Suppressor macrophage treated with lipopolysaccharide for 4 hours (primary cell): ENCODE results near the gene FAM76A.
"Not testable (repeated sequence)": the region's sequence is repeated elsewhere in the genome, so short reads cannot be mapped to it uniquely, and the experiment has no call there.

Source experiments
- DNase-seq: peaks from one replicate; pipeline ENCODE4 v3.0.0-alpha.2; 2020

The FAM76A gene

GRCh38 chr1:27725374-27726172 is at the start of gene FAM76A:
Gene FAM76A, plus strand, starts transcription at chr1:27725961. Its CDS starts 120 bp downstream, at chr1:27726081.
- peak; percentile 100 for DNase-seq

DNA sequence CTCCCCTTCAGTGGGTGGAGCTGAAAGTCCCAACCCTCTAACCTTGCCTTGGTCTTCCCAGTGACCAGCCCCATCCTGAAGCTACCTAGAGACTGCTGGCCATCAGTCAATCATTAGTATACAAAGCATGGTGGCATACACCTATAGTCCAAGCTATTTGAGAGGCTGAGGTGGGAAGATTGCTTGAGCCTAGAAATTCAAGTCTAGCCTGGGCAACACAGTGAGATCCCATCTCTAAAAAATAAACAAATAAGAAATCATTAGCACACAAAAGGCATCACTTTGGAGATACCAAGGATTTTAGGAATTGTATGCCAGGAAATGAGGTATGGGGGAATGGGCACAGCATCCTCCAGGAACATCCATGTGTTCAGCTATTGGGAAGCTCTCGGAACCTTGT is 49.4 kb upstream of the FAM76A start:
- no peak for DNase-seq

DNA sequence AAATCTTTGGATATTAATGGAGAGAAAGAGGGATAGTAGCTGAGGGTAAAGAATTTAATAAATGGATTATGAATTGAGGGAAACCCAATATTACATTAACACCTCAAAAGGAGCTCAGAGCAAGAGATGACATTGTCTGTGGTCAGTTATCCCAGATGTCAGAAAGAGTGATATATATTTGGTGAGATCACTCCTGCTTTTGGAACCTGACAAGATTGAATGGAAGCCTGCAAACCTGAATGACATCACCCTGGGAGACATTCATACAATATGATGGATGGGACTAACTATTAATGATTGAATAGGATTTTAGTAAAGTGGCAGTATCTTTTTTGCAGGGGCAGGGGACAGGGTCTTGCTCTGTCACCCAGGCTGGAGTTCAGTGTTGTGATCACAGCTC is 47.0 kb upstream of the FAM76A start:
- no peak for DNase-seq

- DNase-seq: not testable (repeated sequence)
These were observed 45.5 kb upstream of the FAM76A start for GRCh38 chr1:27680225-27680791.

DNA sequence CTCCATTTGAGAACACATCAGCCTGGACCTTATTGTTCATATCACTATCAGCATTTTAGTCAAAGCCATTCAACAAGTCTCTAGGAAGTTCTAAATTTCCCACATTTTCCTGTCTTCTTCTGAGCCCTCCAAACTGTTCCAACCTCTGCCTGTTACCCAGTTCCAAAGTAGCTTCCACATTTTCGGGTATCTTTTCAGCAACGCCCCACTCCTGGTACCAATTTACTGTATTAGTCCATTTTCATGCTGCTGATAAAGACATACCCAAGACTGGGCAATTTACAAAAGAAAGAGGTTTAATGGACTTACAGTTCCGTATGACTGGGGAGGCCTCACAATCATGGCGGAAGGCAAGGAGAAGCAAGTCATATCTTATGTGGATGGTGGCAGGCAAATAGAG is 44.2 kb upstream of the FAM76A start:
- DNase-seq: not testable (repeated sequence)

DNA sequence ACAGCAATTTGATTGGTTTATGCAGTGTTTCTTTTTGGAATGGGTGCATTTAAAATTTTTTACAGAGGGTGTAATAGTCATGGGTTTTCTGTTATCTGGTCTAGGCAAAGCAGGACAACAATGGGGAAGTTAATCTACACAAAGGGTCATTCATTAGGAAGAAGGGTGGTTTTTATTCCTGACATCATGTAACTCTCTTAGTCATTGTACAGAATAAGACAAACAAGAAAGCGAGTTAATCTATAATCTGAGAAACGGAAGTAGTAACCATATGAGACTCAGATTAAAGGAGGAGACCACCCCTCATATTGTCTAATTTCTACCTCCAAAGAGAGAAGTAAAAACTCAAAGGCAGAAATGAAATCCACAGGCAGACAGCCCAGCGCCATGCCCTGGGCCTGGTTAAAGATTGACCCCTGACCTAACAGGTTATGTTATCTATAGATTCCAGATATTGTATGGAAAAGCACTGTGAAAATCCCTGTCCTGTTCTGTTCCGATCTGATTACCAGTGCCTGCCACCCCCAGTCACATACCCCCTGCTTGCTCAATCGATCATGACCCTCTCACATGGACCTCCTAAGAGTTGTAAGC is 43.3 kb upstream of the FAM76A start:
- DNase-seq: no peak

GRCh38 chr1:27684176-27684575 is 41.6 kb upstream of the FAM76A start:
- DNase-seq: no peak

DNA sequence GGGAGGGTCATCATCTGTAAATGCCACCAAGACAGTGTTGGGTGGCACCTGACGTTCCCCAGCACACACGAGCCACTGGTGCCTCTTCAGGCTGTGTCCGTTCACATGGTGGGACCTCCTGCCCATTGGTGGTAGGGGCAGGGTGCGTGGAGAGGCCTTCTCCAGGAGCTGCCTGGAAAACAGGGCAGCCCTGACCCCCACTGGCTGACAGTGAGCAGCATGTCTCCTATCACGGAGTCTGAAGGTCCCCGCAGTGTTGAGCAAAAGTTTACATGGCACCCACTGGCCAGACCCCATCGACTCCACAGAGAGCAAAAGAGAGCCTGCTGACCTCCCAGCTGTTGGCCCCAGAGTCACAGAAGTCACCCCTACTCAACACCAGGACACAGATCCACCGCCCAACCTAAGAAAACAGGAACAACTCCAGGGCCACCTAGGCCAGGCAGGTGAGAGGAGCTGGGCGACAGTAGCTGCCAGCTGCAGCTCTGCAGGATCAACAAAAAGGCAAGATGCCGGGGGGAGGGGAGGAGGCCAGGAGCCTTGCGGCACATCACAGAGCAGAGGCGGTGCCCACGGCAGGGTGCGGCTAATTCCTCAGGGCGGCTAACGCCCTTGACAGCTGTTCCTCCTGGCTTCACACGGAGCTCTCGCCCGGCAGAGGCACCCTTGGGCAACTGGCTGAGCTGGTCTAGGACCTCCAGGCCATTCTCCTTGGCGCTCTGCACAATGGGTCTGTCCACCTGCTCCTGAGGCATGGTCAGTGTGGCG is 39.4 kb upstream of the FAM76A start:
- DNase-seq: no peak

DNA sequence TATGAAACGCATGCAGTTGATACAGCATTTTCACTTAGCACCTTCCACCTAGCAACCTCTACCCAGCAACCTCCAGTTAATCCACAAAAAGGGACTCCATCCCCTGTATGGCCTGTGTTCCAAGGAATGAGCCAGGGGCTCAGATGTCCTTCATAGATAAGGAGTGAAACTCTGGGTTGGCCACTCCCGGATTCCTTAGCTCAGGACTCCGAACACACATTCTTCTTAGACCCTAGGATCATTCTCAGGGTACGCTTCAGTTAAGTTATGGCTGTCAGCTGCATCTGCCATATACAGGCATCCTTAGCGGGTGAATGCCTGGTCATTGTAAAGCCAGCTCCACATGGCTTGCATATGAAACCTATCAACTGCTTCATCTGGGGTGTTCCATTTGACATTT is 37.9 kb upstream of the FAM76A start:
- no peak for DNase-seq

DNA sequence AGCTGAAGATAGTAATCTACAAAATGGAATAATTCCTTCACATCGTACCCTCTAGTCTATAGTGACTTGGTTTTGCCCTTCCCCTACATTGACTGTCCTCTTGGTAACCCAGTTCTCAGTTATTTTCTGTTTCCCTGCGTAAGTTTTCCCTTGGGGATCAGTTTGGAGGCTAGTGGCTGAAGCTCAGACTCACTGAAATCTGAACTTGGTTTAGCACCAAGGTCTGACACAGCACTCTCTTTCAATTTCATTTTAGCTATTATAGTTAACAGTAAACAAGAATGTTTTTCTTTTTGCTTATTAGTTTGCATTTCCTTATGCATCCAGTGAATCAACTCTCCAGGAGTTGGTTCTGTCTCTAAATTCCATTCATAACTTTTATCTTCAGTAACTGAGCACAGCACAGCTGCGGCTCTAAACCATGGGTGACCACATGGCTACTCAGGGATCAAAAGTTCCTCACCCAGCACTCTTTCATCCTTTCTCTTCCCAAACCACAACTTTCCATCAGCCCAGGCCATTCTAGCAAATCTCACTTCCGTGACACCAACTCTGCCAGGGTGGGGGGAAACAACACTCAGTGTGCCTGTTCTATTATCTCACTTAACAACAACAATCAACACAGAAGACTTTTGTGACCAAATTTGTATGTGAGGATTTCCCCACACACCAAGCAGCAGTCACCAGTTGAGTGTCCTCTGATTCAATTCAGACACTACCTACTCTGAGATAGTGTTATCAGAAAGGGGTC is 36.2 kb upstream of the FAM76A start:
- DNase-seq: no peak

- DNase-seq: peak; percentile 46
These were observed 35.6 kb upstream of the FAM76A start for GRCh38 chr1:27690183-27690582.

- not testable (repeated sequence) for DNase-seq
These were observed 28.9 kb upstream of the FAM76A start for GRCh38 chr1:27696835-27697234.

DNA sequence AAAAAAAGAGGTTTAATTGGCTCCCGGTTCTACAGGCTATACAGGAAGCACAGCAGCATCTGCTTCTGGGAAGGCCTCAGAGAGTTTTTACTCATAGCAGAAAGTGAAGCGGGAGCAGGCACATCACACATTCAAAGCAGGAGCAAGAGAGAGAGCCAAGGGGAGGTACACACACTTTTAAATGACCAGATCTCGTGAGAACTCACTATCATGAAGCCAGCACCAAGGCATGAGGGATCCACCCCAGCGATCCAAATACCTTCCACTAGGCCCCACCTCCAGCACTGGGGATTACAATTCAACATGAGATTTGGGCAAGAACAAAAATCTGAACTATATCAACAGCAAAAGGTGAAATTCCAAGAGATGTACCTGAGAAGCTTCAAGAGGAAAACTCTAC is 20.8 kb upstream of the FAM76A start:
- DNase-seq: no peak

- no peak for DNase-seq
These were observed 20.2 kb upstream of the FAM76A start for GRCh38 chr1:27705545-27705944.

GRCh38 chr1:27710574-27710973 is 15.2 kb upstream of the FAM76A start:
- no peak for DNase-seq

GRCh38 chr1:27713139-27713725 is 12.5 kb upstream of the FAM76A start:
- no peak for DNase-seq

DNA sequence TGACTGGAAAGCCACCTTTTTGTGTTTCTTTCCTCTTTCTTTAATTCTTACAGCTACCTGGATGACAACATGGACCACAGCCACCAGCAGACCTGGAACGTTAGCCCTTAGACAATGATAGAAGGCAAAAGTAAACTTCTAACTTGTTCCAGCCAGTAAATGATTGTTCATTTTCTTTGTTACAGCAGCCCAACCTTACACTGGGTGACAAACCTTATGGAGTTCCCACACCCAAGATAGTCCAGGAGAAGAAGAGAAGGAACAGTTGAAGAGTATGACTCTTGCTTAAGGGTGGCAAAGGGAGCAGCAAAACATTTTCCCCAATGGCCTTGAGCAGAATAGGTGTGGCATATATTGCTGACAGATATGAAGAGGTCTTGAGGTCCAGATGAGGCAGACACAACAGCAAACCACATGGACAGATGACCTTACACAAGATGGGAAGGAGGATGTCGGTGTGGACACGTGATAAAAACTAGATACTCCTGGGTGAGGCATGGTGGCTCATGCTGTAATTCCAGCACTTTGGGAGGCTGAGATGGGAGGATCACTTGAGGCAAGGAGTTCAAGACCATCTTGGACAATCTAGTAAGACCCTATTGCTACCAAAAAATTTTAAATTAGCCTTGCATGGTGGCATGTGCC is 11.8 kb upstream of the FAM76A start:
- no peak for DNase-seq

DNA sequence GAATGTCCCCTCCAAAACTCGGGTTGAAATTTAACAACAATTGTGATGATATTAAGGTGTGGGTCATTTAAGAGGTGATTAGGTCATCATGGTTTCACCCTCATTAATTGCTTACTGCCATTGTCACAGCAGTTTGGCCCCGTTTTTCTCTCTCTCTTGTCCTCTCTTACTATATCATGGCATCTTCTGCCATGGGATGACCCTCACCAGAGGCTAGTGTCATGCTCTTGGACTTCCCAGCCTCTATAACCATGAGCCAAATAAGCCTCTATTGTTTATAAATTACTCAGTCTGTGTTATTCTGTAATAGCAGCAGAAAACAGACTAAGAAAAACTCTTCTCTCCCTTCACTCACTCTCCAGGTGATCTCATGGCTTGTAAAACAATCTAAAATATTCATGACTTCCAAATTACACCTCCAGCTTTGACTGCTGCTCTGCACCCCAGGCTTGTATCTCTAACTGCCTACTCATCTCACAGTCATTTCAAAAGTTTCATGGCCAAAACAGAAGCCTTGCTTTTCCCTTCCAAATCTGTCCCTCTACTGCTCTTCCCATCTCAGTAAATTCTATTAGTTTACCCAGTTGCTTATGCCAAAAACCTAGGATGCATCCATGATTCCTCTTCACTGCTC is 9.4 kb upstream of the FAM76A start:
- no peak for DNase-seq

DNA sequence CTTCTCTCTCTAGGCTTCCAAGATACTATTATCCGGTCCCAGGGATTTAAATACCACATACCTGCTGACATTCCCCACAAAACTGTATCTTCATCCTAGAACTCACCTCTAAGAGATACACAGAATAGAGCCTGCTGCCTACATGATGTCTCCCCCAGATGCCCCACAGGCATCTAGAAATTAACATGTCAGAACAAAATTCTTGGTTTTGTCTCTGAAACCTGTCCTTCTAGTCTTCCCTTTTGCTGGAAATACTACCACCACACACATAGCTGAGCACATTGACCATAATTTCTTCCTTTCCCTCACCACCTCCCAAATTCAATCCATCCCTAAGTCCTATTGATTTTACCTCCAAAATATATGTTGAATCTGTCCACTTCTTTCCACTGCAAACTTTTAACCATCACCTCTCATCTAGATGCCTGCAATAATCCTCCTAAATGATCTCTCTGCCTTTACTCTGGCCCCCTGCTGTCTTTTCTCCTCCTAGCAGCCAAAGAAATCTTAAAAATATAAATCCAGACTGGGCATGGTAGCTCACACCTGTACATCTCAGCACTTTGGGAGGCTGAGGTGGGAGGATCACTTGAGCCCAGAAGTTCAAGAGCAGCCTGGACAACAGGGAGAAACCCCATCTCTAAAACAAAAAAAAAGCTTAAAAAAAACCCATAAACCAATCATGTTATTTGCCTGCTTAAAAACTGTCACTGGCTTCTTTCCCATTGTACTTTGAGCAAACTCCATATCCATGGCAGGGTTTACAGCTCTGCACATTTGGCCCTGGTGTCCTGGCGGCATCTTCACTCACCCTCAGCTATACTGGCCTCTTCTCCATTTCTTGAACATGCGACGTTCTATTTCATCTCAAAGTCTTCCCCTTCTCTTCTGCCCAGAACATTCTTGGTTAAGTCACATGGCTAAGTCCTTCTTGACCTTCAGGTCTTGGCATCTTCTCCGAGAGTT is 6.2 kb upstream of the FAM76A start:
- no peak for DNase-seq

DNA sequence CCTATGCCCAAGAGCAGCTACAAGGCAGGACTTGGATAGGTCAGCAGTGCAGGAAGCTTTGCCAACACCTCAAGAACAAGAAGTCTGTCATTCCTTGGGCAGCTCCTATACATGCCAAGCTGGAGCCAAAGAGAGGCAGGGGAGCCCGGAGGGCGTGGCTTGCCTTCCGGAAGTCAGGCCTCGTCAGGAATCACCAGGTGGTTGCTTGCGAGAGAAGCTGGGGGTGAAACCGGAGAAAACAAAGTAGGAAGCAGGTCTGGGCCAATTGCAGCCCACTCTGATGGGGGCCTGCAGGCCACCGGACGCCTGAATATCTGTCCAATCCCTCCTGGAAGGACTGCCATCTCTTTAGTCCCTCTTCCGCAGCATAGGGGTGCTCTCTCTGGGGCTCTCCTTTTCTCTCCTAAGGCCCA is 794 bp upstream of the FAM76A start:
- DNase-seq: no peak
